ENCODE results near the gene B4GALT2. TPM values are rescaled to one million over a fixed set of nuclear protein-coding genes. Genes with fewer than 3 reads are reported as not detected.

The B4GALT2 gene
- total and polyA plus RNA-seq, 10 of the 15 experiments (the other 5 are each of a cell fraction or from before 2014, with no cell fraction given): 0.98 to 61.0 (median 23.4) TPM

GRCh38 chr1:44030605-44031251 lies 51.7 kb downstream of the B4GALT2 start:
- FAIRE-seq (no peak), DNase-seq (ENCODE audit: low read depth, low spot score) (no peak), ATAC-seq (peak; percentile 68)
- Histone ChIP-seq H3K36me3 (ENCODE audit: control insufficient read depth in 2 of 2, insufficient read depth in 2 of 2, low read length in 1 of 2) (no peaks in the 10 kb centered on the region), H3K4me2 (ENCODE audit: control insufficient read depth, insufficient read depth) (peak overlapping the region; percentile 96), H3K79me2 (ENCODE audit: control insufficient read depth, insufficient read depth, low read length) (no peaks in the 10 kb centered on the region), H2AFZ (ENCODE audit: control insufficient read depth, low read depth, low read length) (peak overlapping the region; percentile 99), H3K27ac (ENCODE audit: control insufficient read depth, insufficient read depth) (no peak overlapping the region), H3K27me3 (replicated peaks in 1 of 2; ENCODE audit: control insufficient read depth in 2 of 2, insufficient read depth in 2 of 2, low read length in 1 of 2) (no peaks in the 10 kb centered on the region), H3K9me3 (replicated peaks; ENCODE audit: control insufficient read depth, insufficient read depth, low read length) (no peaks in the 10 kb centered on the region), H3K4me1 (ENCODE audit: control insufficient read depth, insufficient read depth, low read length) (peaks cover 9% of the 10 kb centered on the region), H4K20me1 (ENCODE audit: control insufficient read depth, insufficient read depth) (no peaks in the 10 kb centered on the region), H3K9ac (ENCODE audit: control insufficient read depth, insufficient read depth, low read length) (peak overlapping the region; percentile 67), H3K4me3 (peak overlapping the region; percentile 65)
- SMC1A ChIA-PET (ENCODE audit: uncharacterized antibody, unreplicated experiment): no interaction called here
- POLR2A ChIA-PET: interaction anchor here (0.6 to 1.1 kb wide), 2 partner anchors 38 to 177 kb away, joined by 3 to 5 read pairs; no protein-coding TSS in a partner anchor
- intact Hi-C loops (cut with micrococcal nuclease; ENCODE audit: unreplicated experiment) (loop anchor here (5.0 kb wide), 1 partner anchor 38 kb away; the partner anchor contains the start of gene CCDC24), in situ Hi-C loops (cut with MboI) (loop anchor here (10.0 kb wide), 1 partner anchor 266 kb away; no protein-coding TSS in a partner anchor)
- CTCF ChIA-PET: interaction anchor here (1.1 to 8.9 kb wide), 2 partner anchors 28 to 40 kb away, joined by 3 to 167 read pairs; no protein-coding TSS in a partner anchor
- RAD21 ChIA-PET (ENCODE audit: unreplicated experiment): interaction anchor here (0.7 kb wide), 1 partner anchor 16 kb away, joined by 3 read pairs; no protein-coding TSS in a partner anchor
- WGBS (ENCODE audit: insufficient coverage, insufficient replicate concordance, low lambda C conversion rate, missing lambda C conversion rate): 1% methylated on average over 37 of the region's 66 CpGs
- no TSS peak for BruUV-seq (replicated peaks)
- TF ChIP-seq FOXM1 (IDR thresholded peaks at IDR 0.05; ENCODE audit: low read depth, low read length) (no peak), RFX5 (IDR thresholded peaks at IDR 0.05; ENCODE audit: low read depth, low read length) (no peak), KDM1A (IDR thresholded peaks at IDR 0.05; ENCODE audit: borderline replicate concordance) (no peak), EGR1 (IDR thresholded peaks at IDR 0.05; ENCODE audit: borderline replicate concordance in 1 of 2, low read depth in 2 of 2, low read length in 2 of 2) (no peak), ZBTB40 (IDR thresholded peaks at IDR 0.05; ENCODE audit: borderline replicate concordance) (no peak), RCOR1 (conservative IDR thresholded peaks at IDR 0.05; ENCODE audit: low read depth, low read length) (no peak), NR2C2 (IDR thresholded peaks at IDR 0.05; ENCODE audit: borderline replicate concordance, control insufficient read depth, insufficient read length, low read depth) (no peak), CBX5 (IDR thresholded peaks at IDR 0.05; ENCODE audit: low read depth) (no peak), GATAD2B (conservative IDR thresholded peaks at IDR 0.05; ENCODE audit: low read depth) (0 out of 2 replicates have a peak, but pooled peaks have one; percentile 21), ESRRA (IDR thresholded peaks at IDR 0.05; ENCODE audit: low read length) (no peak), CHD2 (IDR thresholded peaks at IDR 0.05; ENCODE audit: borderline replicate concordance, low read depth, low read length) (no peak), ELK1 (IDR thresholded peaks at IDR 0.05; ENCODE audit: low read depth, low read length) (no peak), TCF12 (IDR thresholded peaks at IDR 0.05; ENCODE audit: low read depth, low read length) (no peak), YY1 (IDR thresholded peaks at IDR 0.05; ENCODE audit: low read depth, low read length) (no peak), PBX3 (IDR thresholded peaks at IDR 0.05; ENCODE audit: insufficient replicate concordance, low read depth, low read length) (no peak), ZZZ3 (IDR thresholded peaks at IDR 0.05; ENCODE audit: control insufficient read depth, insufficient read length, low read depth) (no peak), SPI1 (IDR thresholded peaks at IDR 0.05; ENCODE audit: borderline replicate concordance, insufficient read depth, low read depth, low read length) (no peak)

Data from GM12878 (cell line).